PC-9 (cell line): ENCODE measurements around the gene AQP1. TPM values are rescaled to one million over a fixed set of nuclear protein-coding genes. Genes with fewer than 3 reads are reported as not detected.

Experiments
- BruUV-seq: library from RNA; stranded (reverse); fragments of 400-500 nt; replicated peaks from 2 replicates; lab custom pipeline; 2021; lab: Mats Ljungman, UMichigan
- CTCF ChIA-PET: fragments of 300-600 bp; sonication (Branson Sonifier 250); formaldehyde crosslinking; loops from one replicate; lab custom pipeline; 2022; ENCODE audit warnings: antibody characterized with exemption; lab: Charles Lee
- POLR2A ChIA-PET: fragments of 300-600 bp; sonication (Branson Sonifier 250); formaldehyde crosslinking; loops from one replicate; lab custom pipeline; 2022; ENCODE audit warnings: antibody characterized with exemption; ENCODE audit not compliant: unreplicated experiment; lab: Charles Lee
- DNase-seq, 2 experiments: peaks; one replicate each; pipeline versions ENCODE4 v3.0.0 to v3.0.0-alpha.2; 2015 to 2022; ENCODE audit warnings: mixed read lengths in 1 of 2
- H2AFZ ChIP-seq: fragments of 200-600 bp; sonication (generic); 2 replicates; pipeline ENCODE4 v1.8.1; 2017; ENCODE audit warnings: antibody characterized with exemption
- H3F3A ChIP-seq: fragments of 200-600 bp; sonication (generic); 2 replicates; pipeline ENCODE4 v1.8.1; 2017; ENCODE audit warnings: antibody characterized with exemption, mild to moderate bottlenecking, low read depth; ENCODE audit not compliant: insufficient read depth
- H3K27ac ChIP-seq: fragments of 200-600 bp; sonication (generic); 2 replicates; pipeline ENCODE4 v1.6.1; 2016; ENCODE audit warnings: mixed run types
- H3K27me3 ChIP-seq: fragments of 200-600 bp; sonication (generic); 2 replicates; pipeline ENCODE4 v1.6.1; 2016; ENCODE audit warnings: low read depth, mixed run types; ENCODE audit not compliant: insufficient read depth
- H3K36me3 ChIP-seq: fragments of 200-600 bp; sonication (generic); 2 replicates; pipeline ENCODE4 v1.6.1; 2016; ENCODE audit warnings: low read depth, mixed run types
- H3K4me1 ChIP-seq: fragments of 200-600 bp; sonication (generic); replicated peaks from 2 replicates; pipeline ENCODE4 v1.6.1; 2016; ENCODE audit warnings: mixed run types; ENCODE audit not compliant: insufficient read depth
- H3K4me2 ChIP-seq: fragments of 200-600 bp; sonication (generic); 2 replicates; pipeline ENCODE4 v1.6.1; 2017; ENCODE audit warnings: mixed run types
- H3K4me3 ChIP-seq: fragments of 200-600 bp; sonication (generic); 2 replicates; pipeline ENCODE4 v1.6.1; 2016; ENCODE audit warnings: mixed run types
- H3K79me2 ChIP-seq: fragments of 200-600 bp; sonication (generic); 2 replicates; pipeline ENCODE4 v1.6.1; 2017; ENCODE audit warnings: low read depth, mixed run types
- H3K9me2 ChIP-seq: fragments of 200-600 bp; sonication (generic); 2 replicates; pipeline ENCODE4 v1.8.1; 2017; ENCODE audit warnings: mild to moderate bottlenecking; ENCODE audit not compliant: insufficient read depth
- H3K9me3 ChIP-seq: fragments of 200-600 bp; sonication (generic); 2 replicates; pipeline ENCODE4 v1.8.1; 2016; ENCODE audit warnings: low read depth; ENCODE audit not compliant: insufficient read depth
- H4K20me1 ChIP-seq: fragments of 200-600 bp; sonication (generic); 2 replicates; pipeline ENCODE4 v1.8.1; 2017; ENCODE audit not compliant: insufficient read depth
- EZH2 ChIP-seq: fragments of 200-600 bp; sonication (generic); IDR thresholded peaks from 2 replicates; pipeline ENCODE4 v1.8.0; 2017; ENCODE audit warnings: antibody characterized with exemption, low read depth
- intact Hi-C: fragments of 100-400 bp; cut with micrococcal nuclease; formaldehyde crosslinking; loops from one replicate; pipeline ENCODE4 v1.10.0; 2022; ENCODE audit not compliant: unreplicated experiment
- total RNA-seq: library from RNA; stranded (reverse); gene quantifications from 2 replicates; pipeline ENCODE4 v1.2.3, GENCODE V29; 2021
- TF ChIP-seq, protein P1 (sequence below): fragments of 200-600 bp; sonication (generic); conservative IDR thresholded peaks from 2 replicates; pipeline ENCODE4 v1.6.1; 2017; ENCODE audit warnings: mixed run types, antibody characterized with exemption, mild to moderate bottlenecking, moderate library complexity

Gene AQP1
- total RNA-seq, 1 experiment from 2014 or later: 4.0 TPM

GRCh38 chr7:30927559-30927958 is 15.9 kb downstream of the AQP1 start:
- ChIA-PET CTCF (no interaction called here), POLR2A (no interaction called here)
- no peak overlapping the region for H2AFZ ChIP-seq
- H3K79me2 ChIP-seq: no peaks in the 10 kb centered on the region
- no peak overlapping the region for H3K27ac ChIP-seq
- H3K4me3 ChIP-seq: no peak overlapping the region
- H4K20me1 ChIP-seq: no peaks in the 10 kb centered on the region
- no peaks in the 10 kb centered on the region for H3K27me3 ChIP-seq
- H3K36me3 ChIP-seq: no peaks in the 10 kb centered on the region
- H3K4me1 ChIP-seq: 0 out of 2 replicates have a peak, but pooled peaks cover 6% of the 10 kb centered on the region
- H3K9me3 ChIP-seq: no peaks in the 10 kb centered on the region
- no peak for TF ChIP-seq EZH2
- TF ChIP-seq, protein P1, sequence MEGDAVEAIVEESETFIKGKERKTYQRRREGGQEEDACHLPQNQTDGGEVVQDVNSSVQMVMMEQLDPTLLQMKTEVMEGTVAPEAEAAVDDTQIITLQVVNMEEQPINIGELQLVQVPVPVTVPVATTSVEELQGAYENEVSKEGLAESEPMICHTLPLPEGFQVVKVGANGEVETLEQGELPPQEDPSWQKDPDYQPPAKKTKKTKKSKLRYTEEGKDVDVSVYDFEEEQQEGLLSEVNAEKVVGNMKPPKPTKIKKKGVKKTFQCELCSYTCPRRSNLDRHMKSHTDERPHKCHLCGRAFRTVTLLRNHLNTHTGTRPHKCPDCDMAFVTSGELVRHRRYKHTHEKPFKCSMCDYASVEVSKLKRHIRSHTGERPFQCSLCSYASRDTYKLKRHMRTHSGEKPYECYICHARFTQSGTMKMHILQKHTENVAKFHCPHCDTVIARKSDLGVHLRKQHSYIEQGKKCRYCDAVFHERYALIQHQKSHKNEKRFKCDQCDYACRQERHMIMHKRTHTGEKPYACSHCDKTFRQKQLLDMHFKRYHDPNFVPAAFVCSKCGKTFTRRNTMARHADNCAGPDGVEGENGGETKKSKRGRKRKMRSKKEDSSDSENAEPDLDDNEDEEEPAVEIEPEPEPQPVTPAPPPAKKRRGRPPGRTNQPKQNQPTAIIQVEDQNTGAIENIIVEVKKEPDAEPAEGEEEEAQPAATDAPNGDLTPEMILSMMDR: no peak
- H3F3A ChIP-seq: peaks cover 3% of the 10 kb centered on the region; the same call in 1 of the 2 replicates
- no peak overlapping the region for H3K4me2 ChIP-seq
- no peak for DNase-seq
- H3K9me2 ChIP-seq: no peaks in the 10 kb centered on the region
- intact Hi-C loops: no loop called here
- BruUV-seq: no TSS peak

GRCh38 chr7:30928254-30928872 is 16.7 kb downstream of the AQP1 start:
- Histone ChIP-seq H3K79me2 (no peaks in the 10 kb centered on the region), H3F3A (peaks cover 3% of the 10 kb centered on the region; the same call in 1 of the 2 replicates), H3K9me2 (no peaks in the 10 kb centered on the region), H2AFZ (no peak overlapping the region), H3K36me3 (no peaks in the 10 kb centered on the region), H3K4me1 (0 out of 2 replicates have a peak, but pooled peaks cover 6% of the 10 kb centered on the region), H4K20me1 (no peaks in the 10 kb centered on the region), H3K27ac (no peak overlapping the region), H3K4me2 (no peak overlapping the region), H3K9me3 (no peaks in the 10 kb centered on the region), H3K27me3 (no peaks in the 10 kb centered on the region), H3K4me3 (no peak overlapping the region)
- ChIA-PET CTCF (no interaction called here), POLR2A (no interaction called here)
- TF ChIP-seq, protein P1: no peak
- no peak for TF ChIP-seq EZH2
- intact Hi-C loops: no loop called here
- DNase-seq: no peak
- BruUV-seq: no TSS peak

DNA sequence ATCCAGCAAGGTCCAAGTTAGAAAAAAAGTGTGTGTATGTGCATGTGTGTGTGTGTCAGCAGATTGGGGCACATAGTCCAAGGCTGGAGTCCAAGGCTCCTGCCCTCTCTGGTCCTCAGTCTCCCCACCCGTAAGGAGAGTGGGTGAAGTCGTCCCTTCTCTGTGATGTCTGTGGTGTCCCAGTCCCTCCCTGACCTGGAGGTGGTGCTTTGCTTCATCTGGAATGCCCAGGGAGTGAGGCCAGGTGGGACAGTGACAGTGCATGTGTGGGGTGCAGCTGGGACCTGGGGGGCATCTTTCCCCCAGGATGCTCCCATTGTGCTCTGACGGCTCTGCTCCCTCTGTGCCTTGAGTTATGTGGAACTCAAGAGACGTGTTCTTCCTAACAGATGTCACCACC is 18.0 kb downstream of the AQP1 start:
- Histone ChIP-seq H3K36me3 (no peaks in the 10 kb centered on the region), H3K4me3 (no peak overlapping the region), H3K9me2 (no peaks in the 10 kb centered on the region), H4K20me1 (no peaks in the 10 kb centered on the region), H3K4me2 (no peak overlapping the region), H3K9me3 (no peaks in the 10 kb centered on the region), H2AFZ (no peak overlapping the region), H3F3A (peaks cover 3% of the 10 kb centered on the region; the same call in 1 of the 2 replicates), H3K79me2 (no peaks in the 10 kb centered on the region), H3K27ac (no peak overlapping the region), H3K4me1 (0 out of 2 replicates have a peak, but pooled peaks cover 6% of the 10 kb centered on the region), H3K27me3 (no peaks in the 10 kb centered on the region)
- ChIA-PET CTCF (interaction anchor here (0.7 kb wide), 1 partner anchor 818 kb away, joined by 4 read pairs; no protein-coding TSS in a partner anchor), POLR2A (no interaction called here)
- no peak for TF ChIP-seq EZH2
- TF ChIP-seq, protein P1: no peak
- BruUV-seq: no TSS peak
- no peak for DNase-seq
- intact Hi-C loops: no loop called here
